Suprapubic skin (tissue), 3 donors: ENCODE data around the gene CSNK1G2.

Experiments used
- POLR2A ChIP-seq, 2 donors: fragments of 450-650 bp; IDR thresholded peaks; one replicate each; pipeline ENCODE4 v1.6.1; 2017; ENCODE audit warnings: antibody characterized with exemption in 2 of 2, mild to moderate bottlenecking in 2 of 2, moderate library complexity in 2 of 2
- TF ChIP-seq, protein P1 (sequence below), 2 donors: fragments of 200-600 bp in 1 of 2; fragments of 450-650 bp in 1 of 2; sonication (generic) in 1 of 2; IDR thresholded peaks; one replicate each; pipeline ENCODE4 v1.5.1; 2016 to 2019; ENCODE audit warnings: antibody characterized with exemption in 2 of 2, mild to moderate bottlenecking in 1 of 2, moderate library complexity in 1 of 2

DNA sequence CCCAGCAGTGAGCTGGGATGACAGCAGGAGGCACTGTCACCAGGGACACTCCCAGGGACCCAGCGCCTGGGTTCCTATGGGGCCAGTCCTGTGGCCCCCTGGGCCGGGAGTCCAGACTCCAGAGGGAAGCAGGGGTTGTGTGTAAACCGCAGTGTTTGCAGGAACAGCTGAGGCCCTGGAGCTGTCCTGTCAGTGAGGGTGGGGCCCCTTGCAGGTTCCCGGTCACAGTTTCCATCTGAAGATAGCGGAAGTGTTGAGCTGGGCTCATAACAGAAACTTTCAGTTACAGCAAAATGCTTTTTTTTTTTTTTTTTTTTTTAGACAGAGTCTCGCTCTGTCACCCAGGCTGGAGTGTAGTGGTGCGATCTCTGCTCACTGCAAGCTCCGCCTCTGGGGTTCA lies 17.7 kb upstream of the CSNK1G2 start:
- TF ChIP-seq, protein P1, sequence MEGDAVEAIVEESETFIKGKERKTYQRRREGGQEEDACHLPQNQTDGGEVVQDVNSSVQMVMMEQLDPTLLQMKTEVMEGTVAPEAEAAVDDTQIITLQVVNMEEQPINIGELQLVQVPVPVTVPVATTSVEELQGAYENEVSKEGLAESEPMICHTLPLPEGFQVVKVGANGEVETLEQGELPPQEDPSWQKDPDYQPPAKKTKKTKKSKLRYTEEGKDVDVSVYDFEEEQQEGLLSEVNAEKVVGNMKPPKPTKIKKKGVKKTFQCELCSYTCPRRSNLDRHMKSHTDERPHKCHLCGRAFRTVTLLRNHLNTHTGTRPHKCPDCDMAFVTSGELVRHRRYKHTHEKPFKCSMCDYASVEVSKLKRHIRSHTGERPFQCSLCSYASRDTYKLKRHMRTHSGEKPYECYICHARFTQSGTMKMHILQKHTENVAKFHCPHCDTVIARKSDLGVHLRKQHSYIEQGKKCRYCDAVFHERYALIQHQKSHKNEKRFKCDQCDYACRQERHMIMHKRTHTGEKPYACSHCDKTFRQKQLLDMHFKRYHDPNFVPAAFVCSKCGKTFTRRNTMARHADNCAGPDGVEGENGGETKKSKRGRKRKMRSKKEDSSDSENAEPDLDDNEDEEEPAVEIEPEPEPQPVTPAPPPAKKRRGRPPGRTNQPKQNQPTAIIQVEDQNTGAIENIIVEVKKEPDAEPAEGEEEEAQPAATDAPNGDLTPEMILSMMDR (IDR thresholded peaks at IDR 0.05), result no peak
- no peak for TF ChIP-seq POLR2A (IDR thresholded peaks at IDR 0.05)
